ENCODE measurements around the gene C2CD4C.

GRCh38 chr19:408441-408901 lies 476 bp downstream of the C2CD4C start:
- TF ChIP-seq SP1 (IDR thresholded peaks at IDR 0.05), result no peak
- no peak for TF ChIP-seq PKNOX1 (IDR thresholded peaks at IDR 0.05)
- no peak for TF ChIP-seq L3MBTL2 (conservative IDR thresholded peaks at IDR 0.05)
- no peak for TF ChIP-seq FOXM1 (IDR thresholded peaks at IDR 0.05; ENCODE audit: borderline replicate concordance)

Data from HEK293T (cell line).